Measurements from ENCODE around the gene SERPINH1. TPM values are rescaled to one million over a fixed set of nuclear protein-coding genes. Genes with fewer than 3 reads are reported as not detected.
"Not testable (repeated sequence)": the region's sequence is repeated elsewhere in the genome, so short reads cannot be mapped to it uniquely, and the experiment has no call there.

The SERPINH1 gene
- polyA plus RNA-seq, 2 of the 4 experiments (the other 2 are of a cell fraction): 70.7 to 162 TPM

GRCh38 chr11:75582895-75583717 lies 21.1 kb downstream of the SERPINH1 start:
- DNase-seq (ENCODE audit: low read depth in 1 of 2, low spot score in 1 of 2) (peak; percentile 53 to 59), ATAC-seq (peak; percentile 79 to 89), FAIRE-seq (no peak)
- WGBS (ENCODE audit: missing lambda C conversion rate): 60% methylated on average over 25 of the region's 68 CpGs
- Histone ChIP-seq H3K4me3 (peak overlapping the region; percentile 49), H3K4me1 (no peaks in the 10 kb centered on the region; the same call in 2 of the 3 replicates), H3K4me2 (peak overlapping the region; percentile 79), H3K27ac (peak overlapping the region; percentile 78 to 88), H3K9me3 (no peaks in the 10 kb centered on the region)
- POLR2A ChIA-PET: interaction anchor here (0.7 to 2.2 kb wide), 3 partner anchors 21 to 624 kb away, joined by 3 to 9 read pairs (median 4); partner anchors contain the start of gene SERPINH1
- CTCF ChIA-PET: interaction anchor here (3.0 kb wide), 1 partner anchor 15 kb away, joined by 11 read pairs; no protein-coding TSS in a partner anchor
- TF ChIP-seq HMGXB4 (CRISPR knock-in tag; IDR thresholded peaks at IDR 0.05; ENCODE audit: borderline replicate concordance) (no peak), CTCF (IDR thresholded peaks at IDR 0.05) (0 out of 3 replicates have a peak, but pooled peaks have one; percentile 11), CHD2 (IDR thresholded peaks at IDR 0.05; ENCODE audit: low read length, partially characterized antibody) (peak; percentile 39), POLR2A (IDR thresholded peaks at IDR 0.05; ENCODE audit: low read length) (peak; percentile 23; the same call in 1 of the 2 replicates), ZSCAN20 (CRISPR knock-in tag; IDR thresholded peaks at IDR 0.05) (no peak), RARB (CRISPR knock-in tag; IDR thresholded peaks at IDR 0.05) (no peak), KDM1A (IDR thresholded peaks at IDR 0.05; ENCODE audit: low read depth) (no peak)

- TF ChIP-seq HES2 (IDR thresholded peaks at IDR 0.05) (no peak), ZFP36 (IDR thresholded peaks at IDR 0.05; ENCODE audit: borderline replicate concordance, partially characterized antibody) (no peak), MYC (IDR thresholded peaks at IDR 0.05; ENCODE audit: borderline replicate concordance, low read length) (no peak), CBX2 (IDR thresholded peaks at IDR 0.05; ENCODE audit: borderline replicate concordance, low read depth) (no peak), TP53 (CRISPR knock-in tag; IDR thresholded peaks at IDR 0.05) (no peak), BHLHE40 (IDR thresholded peaks at IDR 0.05; ENCODE audit: low read depth, low read length) (no peak)
- Histone ChIP-seq H3K27ac (peak overlapping the region; percentile 78 to 88), H3K4me1 (no peaks in the 10 kb centered on the region; the same call in 2 of the 3 replicates), H3K4me2 (peak overlapping the region; percentile 79), H3K9me3 (no peaks in the 10 kb centered on the region), H3K4me3 (peak overlapping the region; percentile 49)
- POLR2A ChIA-PET: interaction anchor here (0.6 to 2.2 kb wide), 2 partner anchors 22 to 206 kb away, joined by 6 to 9 read pairs; partner anchors contain the start of gene SERPINH1
- DNase-seq (ENCODE audit: low read depth in 1 of 2, low spot score in 1 of 2): no peak
- ATAC-seq: peak; percentile 50 to 57; a peak in 4 of 6 replicates
- 79% methylated on average over 40 of the region's 42 CpGs for WGBS (ENCODE audit: missing lambda C conversion rate)
- FAIRE-seq: no peak
- CTCF ChIA-PET: interaction anchor here (0.7 to 3.0 kb wide), 3 partner anchors 14 to 72 kb away, joined by 3 to 11 read pairs (median 4); no protein-coding TSS in a partner anchor
Observed at GRCh38 chr11:75583718-75584658, 21.9 kb downstream of the SERPINH1 start.

- H3K27ac ChIP-seq; H3K4me1 ChIP-seq; ATAC-seq; DNase-seq (ENCODE audit: low read depth in 1 of 2, low spot score in 1 of 2); H3K9me3 ChIP-seq; FAIRE-seq; H3K4me3 ChIP-seq; H3K4me2 ChIP-seq: not testable (repeated sequence)
- 80% methylated on average over 12 of the region's 12 CpGs for WGBS (ENCODE audit: missing lambda C conversion rate)
- POLR2A ChIA-PET: interaction anchor here (2.2 kb wide), 1 partner anchor 23 kb away, joined by 9 read pairs; the partner anchor contains the start of gene SERPINH1
- CTCF ChIA-PET: interaction anchor here (0.7 to 3.0 kb wide), 6 partner anchors 8 to 72 kb away, joined by 3 to 21 read pairs (median 4); no protein-coding TSS in a partner anchor
Observed at GRCh38 chr11:75584659-75585292, 22.7 kb downstream of the SERPINH1 start.
